SHP77 treated with DMSO at 0.1 percent for 48 hours (cell line): ENCODE results near the gene BCKDHA.
"Not testable (repeated sequence)": the region's sequence is repeated elsewhere in the genome, so short reads cannot be mapped to it uniquely, and the experiment has no call there.

Experiments used
- DNase-seq: peaks from one replicate; lab custom pipeline; 2025; lab: John Stamatoyannopoulos, UW

The BCKDHA gene

DNA sequence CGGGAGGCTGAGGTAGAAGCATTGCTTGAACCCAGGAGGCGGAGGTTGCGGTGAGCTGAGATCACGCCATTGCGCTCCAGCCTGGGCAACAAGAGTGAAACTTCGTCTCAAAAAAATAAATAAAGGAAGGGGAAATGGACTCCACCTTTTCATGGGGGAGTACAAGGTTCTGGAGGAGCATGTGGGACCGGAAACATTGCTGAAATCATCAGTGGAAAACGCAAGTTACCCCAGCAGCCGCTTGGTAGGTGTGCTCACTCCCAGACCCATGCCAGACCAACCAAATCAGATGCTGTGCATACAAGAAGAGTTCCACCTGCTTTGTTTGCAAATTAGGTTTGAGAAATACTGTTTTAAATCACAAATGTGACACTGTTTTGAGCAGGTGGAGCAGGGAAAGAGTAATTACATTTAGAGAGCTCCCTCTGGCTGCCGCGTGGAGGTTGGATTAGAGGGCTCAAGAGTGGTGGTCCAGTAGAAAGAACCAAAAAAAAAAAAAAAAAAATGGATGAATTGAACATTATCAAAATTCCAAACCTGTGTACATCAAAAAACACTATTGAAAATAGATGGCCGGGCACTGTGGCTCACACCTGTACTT lies 50.2 kb downstream of the BCKDHA start:
- no peak for DNase-seq

DNA sequence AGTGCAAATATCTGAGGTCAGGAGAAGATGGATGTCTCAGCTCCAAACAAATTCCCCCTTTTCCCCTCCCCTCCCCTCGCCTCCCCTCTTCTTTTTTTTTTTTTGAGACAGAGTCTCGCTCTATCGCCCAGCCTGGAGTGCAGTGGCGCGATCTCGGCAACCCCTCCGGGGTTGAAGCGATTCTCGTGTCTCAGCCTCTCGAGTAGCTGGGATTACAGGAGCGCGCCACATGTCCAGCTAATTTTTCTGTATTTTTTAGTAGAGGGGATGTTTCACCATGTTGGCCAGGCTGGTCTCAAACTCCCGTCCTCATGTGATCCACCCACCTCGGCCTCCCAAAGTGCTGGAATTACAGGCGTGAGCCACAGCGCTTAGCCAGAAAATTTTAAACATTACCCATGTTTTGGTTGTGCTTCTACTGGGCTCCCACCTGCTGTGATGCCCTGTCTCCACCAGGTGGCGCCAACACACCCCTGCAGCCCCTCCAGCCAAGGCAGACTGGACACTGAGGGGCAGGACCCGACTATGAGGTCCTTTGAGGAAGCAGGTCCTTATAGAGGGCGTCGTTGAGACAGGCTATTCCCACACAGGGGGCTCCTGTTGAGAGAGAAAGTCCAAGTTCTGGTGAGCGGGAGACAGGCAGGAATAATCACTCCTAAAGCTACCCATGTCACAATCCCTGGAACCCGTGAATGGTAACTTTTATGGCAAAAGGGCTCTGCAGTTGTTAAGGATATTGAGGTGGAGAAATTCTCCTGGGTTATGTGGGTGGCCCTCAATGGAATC lies 51.7 kb downstream of the BCKDHA start:
- peak; percentile 55 for DNase-seq

DNA sequence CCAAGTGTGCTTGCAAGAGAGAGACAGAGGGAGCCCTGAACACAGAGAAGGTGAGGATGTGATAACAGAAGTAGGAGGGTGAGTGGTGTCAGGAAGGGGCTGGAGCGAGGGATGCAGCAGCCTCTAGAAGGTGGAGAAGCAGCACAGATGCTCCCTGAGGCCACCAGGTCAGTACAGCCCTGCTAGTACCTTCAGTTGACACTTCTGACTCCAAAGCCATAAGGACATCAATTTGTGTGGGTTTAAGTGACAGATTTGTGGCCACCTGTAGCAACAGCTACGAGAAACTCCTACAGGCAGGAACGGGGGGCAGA lies 52.2 kb downstream of the BCKDHA start:
- no peak for DNase-seq

DNA sequence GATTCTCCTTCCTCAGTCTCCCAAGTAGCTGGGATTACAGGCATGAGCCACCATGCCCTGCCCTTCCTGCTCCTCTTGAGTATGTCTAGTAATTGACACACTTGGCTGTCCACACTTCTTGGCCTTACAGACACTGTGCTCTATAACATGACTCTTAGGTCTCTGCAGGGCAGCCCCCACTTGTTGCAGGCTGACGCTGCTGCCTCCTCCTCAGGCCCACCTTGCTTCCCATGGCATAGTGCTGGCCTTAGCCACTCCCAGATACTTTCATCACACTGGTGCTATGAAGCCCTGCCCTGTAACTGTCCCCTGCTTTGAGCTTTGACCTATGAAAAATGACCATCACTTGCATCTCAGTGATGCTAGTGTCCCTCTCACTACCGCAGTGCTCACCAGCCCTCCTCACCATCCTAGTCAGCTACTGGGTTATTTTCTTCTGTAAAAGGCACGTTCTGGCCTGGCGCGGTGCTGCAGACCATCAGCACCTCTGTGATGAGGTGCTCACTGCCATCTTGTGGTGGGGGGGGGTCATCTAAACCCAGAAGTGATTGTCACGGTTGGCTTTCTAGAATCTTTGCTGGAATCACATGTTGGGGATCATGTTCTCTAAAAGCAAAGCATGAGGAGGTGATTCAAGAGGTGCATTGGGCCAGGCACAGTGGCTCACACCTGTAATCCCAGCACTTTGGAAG lies 55.1 kb downstream of the BCKDHA start:
- DNase-seq: no peak

DNA sequence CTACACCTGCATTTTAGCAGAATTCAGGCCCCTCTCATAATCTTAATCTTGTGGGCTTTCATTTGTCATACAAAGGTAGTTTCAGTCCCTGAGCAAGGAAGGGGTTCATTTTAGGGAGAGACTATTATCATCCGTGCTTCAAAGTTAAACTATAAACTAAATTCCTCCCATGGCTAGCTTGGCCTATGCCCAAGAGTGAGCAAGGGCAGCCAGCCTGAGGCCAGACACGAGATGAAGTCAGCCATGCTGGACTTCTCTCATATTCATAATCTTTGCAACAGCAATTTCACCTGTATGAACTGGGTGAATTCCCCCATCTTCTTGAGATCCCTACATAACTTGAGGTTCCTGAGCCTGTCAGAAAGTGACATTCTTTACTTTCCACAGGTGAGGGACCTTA lies 58.3 kb downstream of the BCKDHA start:
- no peak for DNase-seq

DNA sequence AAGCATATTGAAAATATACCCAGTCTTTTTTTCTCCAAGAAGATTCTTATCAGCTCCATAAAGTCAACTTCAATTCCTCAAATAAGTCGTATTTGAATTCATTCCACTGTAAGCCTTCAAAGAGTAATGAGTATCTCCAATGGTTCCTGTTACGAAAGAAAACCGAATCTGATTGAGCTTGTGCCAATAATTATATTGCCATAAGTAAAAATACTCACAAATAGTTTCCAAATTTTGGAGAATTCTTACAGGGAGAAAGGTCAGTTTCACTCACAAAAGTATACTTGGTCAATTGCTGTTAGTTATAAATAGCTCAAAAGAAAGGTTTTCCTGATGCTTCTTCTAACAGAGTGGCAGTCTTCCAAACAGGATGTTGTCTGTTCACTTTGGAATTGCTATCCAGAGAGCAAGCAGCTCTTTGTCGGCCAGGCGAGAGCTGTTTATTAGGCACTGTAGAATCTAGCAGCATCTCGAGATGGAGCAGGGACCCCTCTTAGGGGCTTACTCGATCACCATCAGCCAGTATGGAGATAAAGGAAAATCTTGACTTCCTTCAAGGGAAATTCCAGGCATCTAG lies 58.8 kb downstream of the BCKDHA start:
- DNase-seq: no peak

DNA sequence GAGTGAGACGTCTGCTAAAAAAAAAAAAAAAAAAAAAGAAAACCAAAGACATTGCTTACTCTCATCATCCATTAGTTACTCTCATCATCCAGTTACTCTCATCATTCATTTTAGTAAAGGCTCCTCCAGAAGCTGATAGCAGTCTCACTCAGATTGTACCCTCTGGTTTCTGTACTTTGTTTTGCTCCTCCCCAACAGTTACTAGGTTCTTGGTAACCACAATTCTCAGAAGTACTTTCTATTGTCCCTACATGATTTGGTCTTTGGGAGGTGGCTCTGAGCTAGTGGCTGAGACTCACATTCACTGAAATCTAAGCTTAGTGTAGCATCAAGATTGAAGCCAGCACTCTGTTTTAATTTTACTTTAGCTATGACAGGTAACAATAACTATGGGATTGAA lies 59.6 kb downstream of the BCKDHA start:
- no peak for DNase-seq

DNA sequence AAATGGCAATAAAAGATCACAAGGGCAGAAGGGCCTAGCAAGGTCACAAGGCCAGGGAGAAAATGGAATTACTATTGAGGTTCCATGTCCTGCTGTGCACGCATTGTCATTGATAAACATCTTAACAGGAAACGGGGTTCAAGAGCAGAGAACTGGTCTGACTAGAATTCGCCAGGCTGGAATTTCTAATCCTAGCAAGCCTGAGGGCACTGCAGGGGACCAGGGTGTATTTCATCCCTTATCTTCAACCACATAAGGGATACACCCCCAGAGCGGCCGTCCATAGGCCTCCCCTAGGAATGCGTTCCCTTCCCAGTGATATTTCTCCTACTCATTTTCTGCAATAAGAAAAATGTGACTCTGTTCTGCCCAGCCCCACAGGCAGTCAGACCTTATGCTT lies 64.9 kb downstream of the BCKDHA start:
- no peak for DNase-seq

DNA sequence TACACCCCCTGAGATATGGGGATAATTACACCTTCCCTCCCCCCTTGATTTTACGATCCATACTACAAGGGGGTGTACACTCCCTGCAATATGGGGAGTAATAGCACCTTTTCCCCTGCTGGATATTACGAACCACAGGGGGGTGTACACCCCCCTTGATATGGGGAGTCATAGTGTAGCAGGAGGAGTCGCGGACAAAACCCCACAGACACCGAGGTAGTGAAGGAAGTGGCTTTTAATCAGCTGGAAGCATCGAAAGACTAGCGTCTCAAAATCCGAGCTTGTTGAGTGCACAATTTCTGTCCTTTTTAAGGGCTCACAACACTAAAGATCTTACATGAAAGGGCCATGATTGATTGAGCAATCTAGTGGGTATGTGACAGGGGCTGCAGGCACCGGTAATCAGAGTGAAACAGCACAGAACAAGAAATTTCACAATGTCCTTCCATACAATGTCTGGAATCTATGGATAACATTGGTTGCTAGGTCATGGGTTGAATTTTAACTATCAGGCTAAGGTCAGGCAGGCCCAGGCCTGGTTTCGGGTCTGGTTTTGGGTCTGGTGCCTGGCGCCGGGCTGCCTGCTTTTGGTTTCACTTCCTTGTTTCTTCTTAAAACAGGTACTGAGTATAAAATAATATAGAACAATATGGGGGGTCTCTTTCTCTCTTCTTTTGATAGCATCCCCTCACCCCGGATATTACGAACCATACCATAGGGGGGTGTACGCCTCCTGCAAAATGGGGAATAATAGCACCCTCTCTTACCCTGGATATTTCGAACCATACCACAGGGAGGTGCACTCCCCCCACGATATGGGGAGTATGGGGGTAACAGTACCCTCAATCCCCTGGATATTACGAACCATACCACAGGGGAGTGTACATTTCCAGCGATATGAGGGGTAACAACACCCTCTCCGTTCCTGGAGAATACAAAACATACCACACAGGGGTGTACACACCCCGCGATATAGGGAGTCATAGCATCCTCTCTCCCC lies 65.9 kb downstream of the BCKDHA start:
- not testable (repeated sequence) for DNase-seq
